ENCODE data around the gene LTB4R.

DNA sequence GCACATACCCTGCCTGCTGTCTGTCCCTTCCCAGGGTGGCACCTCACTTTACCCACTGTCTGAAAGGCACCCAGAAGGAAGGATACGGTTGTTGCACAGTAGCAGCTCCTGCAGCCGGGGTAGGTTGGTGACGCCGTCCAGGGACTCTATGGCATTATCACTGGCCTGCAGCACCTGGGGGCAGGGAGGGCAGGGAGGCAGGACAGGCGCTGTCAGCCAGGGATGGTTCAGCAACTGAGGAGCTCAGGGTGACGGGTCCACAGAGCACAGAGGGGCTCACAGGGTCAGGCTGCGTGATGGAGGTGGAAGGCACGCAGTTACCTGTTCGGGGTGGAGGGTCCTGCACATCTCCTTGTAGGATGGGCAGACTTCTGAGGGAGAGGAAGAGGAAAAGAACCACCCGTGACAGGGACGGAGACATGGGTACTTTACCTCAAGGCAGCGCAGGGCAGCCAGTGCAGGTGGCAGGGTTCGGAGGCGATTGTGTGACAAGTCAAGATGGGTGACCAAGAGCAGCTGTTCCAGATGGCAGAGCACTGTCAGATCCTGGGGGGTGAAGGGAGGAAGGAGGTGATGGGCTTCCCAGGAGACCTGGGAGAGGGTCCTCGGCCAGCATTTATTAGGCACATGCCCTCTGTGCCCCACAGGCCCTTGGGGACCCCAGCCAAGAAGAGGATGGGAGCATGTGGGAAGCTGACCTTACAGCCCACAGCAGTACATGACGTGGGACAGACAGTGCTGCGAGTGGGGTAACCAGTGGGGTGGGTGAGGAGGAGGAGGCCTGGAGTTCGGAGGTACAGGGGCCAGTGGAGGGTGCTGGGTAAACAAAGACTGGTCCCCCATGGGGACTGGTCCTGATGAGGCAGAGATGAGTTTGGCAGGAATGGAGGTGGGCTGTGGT, 44.7 kb upstream of the LTB4R start:
- TF ChIP-seq POLR2A (IDR thresholded peaks at IDR 0.05), result no peak
- TF ChIP-seq, protein P1, sequence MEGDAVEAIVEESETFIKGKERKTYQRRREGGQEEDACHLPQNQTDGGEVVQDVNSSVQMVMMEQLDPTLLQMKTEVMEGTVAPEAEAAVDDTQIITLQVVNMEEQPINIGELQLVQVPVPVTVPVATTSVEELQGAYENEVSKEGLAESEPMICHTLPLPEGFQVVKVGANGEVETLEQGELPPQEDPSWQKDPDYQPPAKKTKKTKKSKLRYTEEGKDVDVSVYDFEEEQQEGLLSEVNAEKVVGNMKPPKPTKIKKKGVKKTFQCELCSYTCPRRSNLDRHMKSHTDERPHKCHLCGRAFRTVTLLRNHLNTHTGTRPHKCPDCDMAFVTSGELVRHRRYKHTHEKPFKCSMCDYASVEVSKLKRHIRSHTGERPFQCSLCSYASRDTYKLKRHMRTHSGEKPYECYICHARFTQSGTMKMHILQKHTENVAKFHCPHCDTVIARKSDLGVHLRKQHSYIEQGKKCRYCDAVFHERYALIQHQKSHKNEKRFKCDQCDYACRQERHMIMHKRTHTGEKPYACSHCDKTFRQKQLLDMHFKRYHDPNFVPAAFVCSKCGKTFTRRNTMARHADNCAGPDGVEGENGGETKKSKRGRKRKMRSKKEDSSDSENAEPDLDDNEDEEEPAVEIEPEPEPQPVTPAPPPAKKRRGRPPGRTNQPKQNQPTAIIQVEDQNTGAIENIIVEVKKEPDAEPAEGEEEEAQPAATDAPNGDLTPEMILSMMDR (IDR thresholded peaks at IDR 0.05), result no peak

All from upper lobe of left lung (tissue), 4 donors.